Measurements from ENCODE around the gene SNX4.

SNX4 gene

DNA sequence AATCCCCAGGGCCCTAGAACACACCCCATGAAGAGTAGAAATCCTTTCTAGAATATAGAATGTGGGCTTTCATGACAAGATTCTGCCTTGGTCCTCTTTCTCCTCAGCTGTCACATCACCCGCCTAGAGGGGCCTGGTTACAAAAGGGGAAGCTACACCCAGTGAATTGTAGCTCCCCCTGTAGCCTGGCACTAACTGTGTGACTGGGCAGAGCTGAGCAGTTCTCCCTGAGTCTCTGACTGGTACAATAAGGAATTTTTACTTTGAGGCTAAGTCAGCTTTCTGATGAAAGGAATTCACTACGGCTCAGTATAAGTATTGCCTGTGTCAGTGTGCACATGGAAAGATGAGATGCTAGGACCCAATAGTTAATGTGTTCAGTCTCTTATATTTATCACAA is 116.2 kb downstream of the SNX4 start:
- no peak for DNase-seq (ENCODE audit: low read depth, low spot score)

DNA sequence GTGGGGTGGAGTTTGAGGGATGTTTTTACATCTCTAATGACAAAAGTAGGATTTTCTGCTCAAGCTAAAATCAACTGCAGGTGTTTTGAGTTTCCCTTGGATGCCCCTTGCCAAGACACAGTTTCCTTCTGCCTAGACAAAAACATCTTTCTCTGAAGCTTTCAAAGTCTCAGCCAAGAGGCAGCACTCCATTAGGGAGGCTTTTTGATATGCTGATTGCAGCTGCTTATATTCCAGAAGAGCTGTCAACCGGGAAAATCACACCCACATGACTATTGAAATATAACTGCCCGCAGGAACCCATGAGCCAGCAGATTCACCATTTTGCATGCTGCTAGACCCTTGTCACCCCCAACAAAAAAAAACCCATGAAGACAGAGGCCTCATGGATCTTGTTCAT is 117.4 kb downstream of the SNX4 start:
- no peak for DNase-seq (ENCODE audit: low read depth, low spot score)

DNA sequence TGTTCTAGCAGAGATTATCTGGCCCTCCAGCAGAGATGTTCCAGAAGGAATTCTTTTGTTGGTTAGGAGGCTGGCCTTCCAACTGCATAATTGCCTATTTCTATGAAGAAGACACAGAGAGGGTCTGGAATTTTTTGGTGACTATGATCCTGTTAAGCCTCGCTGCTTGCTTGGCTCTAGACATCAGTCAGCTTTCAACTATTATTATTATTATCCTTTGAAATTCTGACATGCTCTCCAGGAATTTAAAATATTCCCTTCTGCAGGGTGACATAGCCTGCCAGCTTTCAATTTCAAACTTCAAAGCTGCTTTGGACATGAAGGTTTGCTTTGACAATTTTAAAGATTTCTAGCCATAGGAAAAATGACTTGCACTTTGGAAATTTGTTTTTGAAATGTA is 118.6 kb downstream of the SNX4 start:
- DNase-seq (ENCODE audit: low read depth, low spot score), result no peak

DNA sequence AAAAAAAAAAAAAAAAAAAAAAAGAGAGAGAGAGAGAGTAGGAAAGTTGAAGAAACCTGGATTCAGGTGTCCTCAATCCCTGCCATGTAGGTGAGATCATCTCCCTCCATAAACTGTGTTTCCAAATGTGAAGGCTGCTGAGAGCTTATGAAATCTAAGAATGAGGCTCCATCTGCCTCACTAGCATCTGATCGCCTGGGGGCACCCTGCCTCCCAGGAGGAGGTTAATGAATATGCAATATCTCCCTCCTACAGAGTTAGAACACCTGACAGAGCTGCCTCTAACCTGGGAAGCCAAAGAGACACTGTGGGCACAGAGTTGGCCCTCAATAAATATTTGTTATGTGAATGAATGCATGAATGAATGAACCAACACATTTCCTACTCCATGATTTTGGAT is 121.0 kb downstream of the SNX4 start:
- DNase-seq (ENCODE audit: low read depth, low spot score), result no peak
